Fibroblast of the aortic adventitia (primary cell): Measurements from ENCODE around the gene ZSCAN21. TPM values are rescaled to one million over a fixed set of nuclear protein-coding genes. Genes with fewer than 3 reads are reported as not detected.

Source experiments
- DNase-seq: peaks from one replicate; pipeline ENCODE4 v3.0.0-alpha.2; 2010; ENCODE audit warnings: low read depth
- H3K4me3 ChIP-seq: 2 replicates; pipeline ENCODE4 v1.5.1; 2011; ENCODE audit warnings: low read depth, mild to moderate bottlenecking, control low read depth, low read length, moderate library complexity
- total RNA-seq: library from RNA; depleted of rRNA; stranded (reverse); fragments of >200 nt; gene quantifications from 2 replicates; pipeline ENCODE4 v1.2.3, GENCODE V29; 2012; ENCODE audit warnings: low replicate concordance
- TF ChIP-seq, protein P1 (sequence below): IDR thresholded peaks from 2 replicates; pipeline ENCODE4 v1.5.1; 2011; ENCODE audit warnings: mild to moderate bottlenecking, low read length, control low read depth, inconsistent platforms; ENCODE audit not compliant: insufficient read depth

Gene ZSCAN21
- total RNA-seq, 1 donor = 9.3 TPM

DNA sequence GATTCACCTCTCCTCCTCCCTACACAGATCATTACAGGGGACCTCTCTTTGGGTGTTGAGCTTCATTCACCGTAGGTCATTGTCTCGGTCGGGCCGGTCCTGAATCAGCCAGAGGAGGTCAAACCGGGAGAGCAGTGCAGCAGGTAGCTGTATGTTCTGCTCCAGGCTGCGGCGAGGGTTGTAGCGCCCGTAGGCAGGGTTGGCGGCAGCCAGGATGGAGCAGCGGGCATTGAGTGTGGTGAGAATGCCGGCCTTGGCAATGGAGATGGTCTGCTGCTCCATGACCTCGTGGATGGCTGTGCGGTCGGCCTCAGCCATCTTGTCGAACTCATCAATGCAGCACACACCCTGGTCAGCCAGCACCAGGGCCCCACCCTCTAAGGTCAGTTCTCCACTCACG, 46.1 kb downstream of the ZSCAN21 start:
- TF ChIP-seq, protein P1, sequence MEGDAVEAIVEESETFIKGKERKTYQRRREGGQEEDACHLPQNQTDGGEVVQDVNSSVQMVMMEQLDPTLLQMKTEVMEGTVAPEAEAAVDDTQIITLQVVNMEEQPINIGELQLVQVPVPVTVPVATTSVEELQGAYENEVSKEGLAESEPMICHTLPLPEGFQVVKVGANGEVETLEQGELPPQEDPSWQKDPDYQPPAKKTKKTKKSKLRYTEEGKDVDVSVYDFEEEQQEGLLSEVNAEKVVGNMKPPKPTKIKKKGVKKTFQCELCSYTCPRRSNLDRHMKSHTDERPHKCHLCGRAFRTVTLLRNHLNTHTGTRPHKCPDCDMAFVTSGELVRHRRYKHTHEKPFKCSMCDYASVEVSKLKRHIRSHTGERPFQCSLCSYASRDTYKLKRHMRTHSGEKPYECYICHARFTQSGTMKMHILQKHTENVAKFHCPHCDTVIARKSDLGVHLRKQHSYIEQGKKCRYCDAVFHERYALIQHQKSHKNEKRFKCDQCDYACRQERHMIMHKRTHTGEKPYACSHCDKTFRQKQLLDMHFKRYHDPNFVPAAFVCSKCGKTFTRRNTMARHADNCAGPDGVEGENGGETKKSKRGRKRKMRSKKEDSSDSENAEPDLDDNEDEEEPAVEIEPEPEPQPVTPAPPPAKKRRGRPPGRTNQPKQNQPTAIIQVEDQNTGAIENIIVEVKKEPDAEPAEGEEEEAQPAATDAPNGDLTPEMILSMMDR = no peak
- no peak for DNase-seq
- H3K4me3 ChIP-seq = no peak overlapping the region

DNA sequence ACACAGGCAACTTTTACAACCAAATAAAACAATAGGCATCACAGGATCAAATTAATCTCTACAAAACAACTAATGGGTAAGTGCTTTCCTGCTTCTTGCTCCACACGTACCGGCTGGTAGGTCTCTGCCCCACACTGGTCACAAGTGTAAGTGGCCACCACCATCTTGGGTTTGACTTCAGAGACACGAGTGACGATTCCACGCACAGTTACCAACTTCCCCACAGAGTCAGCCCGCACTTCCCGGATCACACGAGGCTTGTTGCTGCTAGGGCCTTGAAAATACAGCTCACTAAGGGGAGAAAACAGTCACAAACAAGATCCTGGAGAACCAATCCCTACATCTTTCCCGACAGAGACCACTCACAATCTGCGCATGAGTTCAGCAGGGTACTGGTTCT, 49.3 kb downstream of the ZSCAN21 start:
- DNase-seq = no peak
- TF ChIP-seq, protein P1 = no peak
- H3K4me3 ChIP-seq = no peak overlapping the region

- TF ChIP-seq, protein P1 = no peak
- H3K4me3 ChIP-seq = peak overlapping the region; percentile 73
- no peak for DNase-seq
These were observed 49.9 kb downstream of the ZSCAN21 start for GRCh38 chr7:100099452-100099851.

DNA sequence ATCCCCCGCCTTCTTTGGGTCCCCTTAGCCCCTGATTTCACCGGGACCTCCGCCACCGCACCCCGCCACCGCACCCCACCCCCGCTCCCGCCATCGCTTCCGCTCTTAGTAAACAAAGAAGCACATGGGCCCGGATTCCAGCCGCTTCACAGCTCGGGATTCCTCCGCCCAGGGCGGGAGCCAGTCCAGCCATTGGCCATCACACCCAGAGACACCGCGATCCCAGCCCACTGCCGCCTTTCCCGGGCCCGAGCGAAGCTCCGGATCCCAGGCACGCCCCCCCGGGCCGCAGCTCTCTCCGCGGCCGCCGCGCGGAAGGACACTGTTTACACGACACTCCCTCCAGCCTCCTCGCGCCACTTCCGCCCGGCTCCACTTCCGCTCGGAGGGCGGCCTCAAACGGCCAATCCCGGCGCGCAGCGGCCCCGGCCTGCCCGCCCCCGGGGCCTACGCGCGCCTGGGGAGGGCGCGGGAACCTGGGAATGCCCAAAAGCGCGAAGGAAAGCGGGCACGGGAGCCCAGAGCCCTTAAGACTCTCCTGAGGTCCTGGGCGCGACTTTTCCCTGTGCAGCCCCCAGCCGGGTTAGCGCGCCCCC, 50.9 kb downstream of the ZSCAN21 start:
- DNase-seq = peak; percentile 97
- TF ChIP-seq, protein P1 = no peak
- peak overlapping the region; percentile 73 for H3K4me3 ChIP-seq

DNA sequence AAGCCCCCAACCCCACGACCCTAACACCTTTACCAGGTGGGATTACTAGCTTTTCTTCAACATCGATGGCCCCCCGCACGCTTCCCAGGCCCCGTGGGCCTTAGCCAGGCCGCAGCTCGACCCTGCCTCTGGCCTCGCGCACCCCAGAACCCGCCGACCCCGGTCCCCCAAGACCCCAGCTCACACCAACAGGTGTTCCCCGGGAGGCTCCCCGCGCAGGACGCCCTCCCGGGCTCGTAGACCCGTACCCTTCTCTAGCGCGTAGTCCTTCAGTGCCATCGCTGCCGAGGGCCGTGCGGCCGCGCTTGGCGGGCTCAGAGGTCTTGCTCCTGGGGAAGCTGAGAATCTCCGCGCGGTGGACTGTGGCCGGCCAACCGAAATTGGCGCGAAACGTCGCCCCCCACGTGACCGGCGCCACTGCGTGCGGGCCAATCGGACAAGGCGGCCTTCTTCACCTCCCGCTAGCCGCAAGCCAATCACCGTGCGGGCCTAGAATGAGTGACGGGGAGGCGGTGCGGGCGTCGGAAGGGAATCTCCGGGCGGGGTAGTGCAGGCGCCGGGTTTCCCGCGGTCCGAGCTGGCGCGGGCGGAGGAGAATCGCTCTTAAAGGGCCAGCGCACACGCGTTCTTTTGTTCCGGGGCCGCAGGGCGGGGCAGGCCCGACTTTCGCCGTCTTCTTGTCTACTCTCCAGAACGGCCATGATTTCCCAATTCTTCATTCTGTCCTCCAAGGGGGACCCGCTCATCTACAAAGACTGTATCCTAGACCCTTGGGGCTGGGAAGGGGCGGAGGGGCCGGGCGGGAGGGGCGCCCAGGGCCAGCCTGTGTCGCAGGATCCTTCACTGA, 51.7 kb downstream of the ZSCAN21 start, which contains the start of the genes AP4M1 and MCM7:
AP4M1 (plus strand) TSS at position 628 of the 847 bp plus-strand sequence; CDS start at position 700, 72 bp downstream.
MCM7 (minus strand) TSS at position 382 of the 847 bp plus-strand sequence; CDS start at position 279, 103 bp downstream.
- TF ChIP-seq, protein P1 = no peak
- H3K4me3 ChIP-seq = peak within 1 kb of the TSS; percentile 73
- DNase-seq = peak; percentile 98

DNA sequence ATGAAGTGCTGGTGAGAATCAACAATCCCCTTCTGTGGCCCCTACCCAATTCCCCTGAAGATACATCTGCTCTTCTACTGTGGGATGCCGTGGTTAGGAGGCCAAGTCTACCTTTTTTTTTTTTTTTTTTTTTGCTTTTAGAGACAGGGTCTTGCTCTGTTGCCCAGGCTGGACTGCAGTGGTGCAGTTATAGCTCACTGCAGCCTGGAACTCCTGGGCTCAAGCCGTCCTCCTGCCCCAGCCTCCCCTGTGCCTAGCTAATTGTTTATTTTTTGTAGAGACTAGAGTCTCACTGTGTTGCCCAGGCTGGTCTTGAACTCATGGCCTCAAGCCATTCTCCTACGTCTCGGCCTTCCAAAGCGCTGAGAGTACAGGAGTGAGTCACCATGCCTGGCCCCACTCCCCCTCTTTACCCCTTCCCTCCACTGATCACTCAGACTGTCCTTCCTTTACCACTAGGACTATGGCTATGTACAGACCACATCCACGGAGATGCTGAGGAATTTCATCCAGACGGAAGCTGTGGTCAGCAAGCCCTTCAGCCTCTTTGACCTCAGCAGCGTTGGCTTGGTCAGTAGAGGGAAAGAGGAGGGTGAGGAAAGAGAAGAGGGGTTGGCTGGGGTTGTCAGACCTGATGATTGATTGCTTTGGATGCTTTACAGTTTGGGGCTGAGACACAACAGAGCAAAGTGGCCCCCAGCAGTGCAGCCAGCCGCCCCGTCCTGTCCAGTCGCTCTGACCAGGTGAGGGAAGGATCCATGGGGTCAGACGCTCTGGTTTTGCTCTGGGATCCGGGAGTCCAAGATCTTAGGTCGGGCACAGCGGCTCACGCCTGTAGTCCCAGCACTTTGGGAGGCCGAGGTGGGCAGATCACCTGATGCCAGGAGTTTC, 53.6 kb downstream of the ZSCAN21 start:
- H3K4me3 ChIP-seq = peak overlapping the region; percentile 72
- DNase-seq = peak; percentile 58
- TF ChIP-seq, protein P1 = no peak
